HG02763 (cell line): Measurements from ENCODE around the gene SPATS1.
"Not testable (repeated sequence)": the region's sequence is repeated elsewhere in the genome, so short reads cannot be mapped to it uniquely, and the experiment has no call there.

ENCODE experiments used
- ATAC-seq: cut with Tn5 transposase; IDR thresholded peaks from one replicate; pipeline ENCODE4 v1.9.1; 2021; ENCODE audit warnings: mild to moderate bottlenecking, moderate library complexity; ENCODE audit not compliant: unreplicated experiment

The SPATS1 gene

GRCh38 chr6:44341095-44341890 is 1.2 kb upstream of the SPATS1 start:
- ATAC-seq, result no peak

DNA sequence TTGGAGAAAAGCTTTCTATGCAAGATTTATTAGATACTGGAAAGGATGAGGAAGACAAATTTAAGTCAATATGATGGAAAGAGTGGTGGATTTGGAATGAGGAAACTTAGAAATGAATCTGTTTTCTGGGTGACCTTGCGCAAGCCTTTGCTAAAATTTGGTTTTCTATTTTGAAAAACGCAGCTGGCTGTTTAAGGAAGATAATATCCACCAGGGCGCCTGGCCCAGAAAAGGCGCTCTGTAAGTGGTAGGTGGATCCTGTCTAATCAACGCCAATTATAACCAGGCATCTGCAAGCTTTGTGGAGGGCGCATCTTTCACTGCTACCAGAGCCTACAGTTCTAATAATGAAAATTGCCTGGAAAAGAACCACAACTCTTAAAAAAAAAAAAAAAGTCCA is 398 bp upstream of the SPATS1 start:
- no peak for ATAC-seq

- ATAC-seq, result not testable (repeated sequence)
These were observed 4.4 kb downstream of the SPATS1 start for GRCh38 chr6:44346818-44347217.

DNA sequence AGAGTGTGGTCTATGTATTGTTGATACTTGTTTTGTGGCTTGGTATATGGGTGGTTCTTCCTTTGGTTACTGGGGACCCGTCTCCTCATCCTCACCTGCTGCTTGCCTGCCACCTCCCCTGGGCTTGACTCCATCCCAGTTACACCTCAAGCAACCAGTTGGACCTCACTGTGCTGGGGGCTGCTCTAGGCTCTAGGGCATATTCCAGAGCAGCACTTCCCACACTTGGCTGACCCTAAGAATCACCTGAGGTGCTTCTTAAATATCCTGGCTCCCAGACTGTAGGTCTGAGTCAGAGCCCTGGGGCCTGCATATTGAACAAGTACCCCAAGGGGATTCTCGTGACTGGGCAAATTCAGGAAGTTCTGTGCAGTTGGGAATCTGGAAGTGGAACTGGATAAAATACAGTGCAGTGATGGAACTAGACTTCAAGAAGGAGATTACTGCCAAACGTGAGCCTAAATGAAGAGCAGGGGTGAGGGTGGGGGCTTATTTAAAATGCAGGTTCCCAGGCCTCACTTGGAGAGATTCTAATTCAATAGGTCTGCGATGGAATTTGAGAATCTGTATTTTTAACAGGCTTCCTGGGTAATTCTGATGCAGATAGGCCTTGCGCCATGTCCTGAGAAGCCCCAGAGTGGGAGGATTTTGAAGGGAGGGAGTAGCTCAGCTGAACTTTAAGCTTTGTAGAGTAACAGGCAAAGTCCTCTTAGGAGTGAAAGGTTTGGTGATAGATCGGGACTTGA is 7.6 kb downstream of the SPATS1 start:
- ATAC-seq, result no peak

DNA sequence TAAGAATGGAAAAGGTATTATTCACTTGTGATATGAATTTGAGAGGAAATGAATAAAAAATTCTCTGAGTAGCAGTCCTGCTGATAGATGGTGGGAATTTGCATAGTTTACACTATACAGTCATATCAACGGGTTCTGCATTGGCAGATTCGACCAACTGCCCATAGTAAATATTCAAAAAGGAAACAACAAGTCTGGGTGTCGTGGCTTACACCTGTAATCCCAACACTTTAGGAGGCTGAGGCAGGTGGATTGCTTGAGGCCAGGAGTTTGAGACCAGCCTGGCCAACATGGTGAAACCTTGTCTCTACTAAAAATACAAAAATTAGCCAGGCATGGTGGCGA is 8.2 kb downstream of the SPATS1 start:
- ATAC-seq, result not testable (repeated sequence)

DNA sequence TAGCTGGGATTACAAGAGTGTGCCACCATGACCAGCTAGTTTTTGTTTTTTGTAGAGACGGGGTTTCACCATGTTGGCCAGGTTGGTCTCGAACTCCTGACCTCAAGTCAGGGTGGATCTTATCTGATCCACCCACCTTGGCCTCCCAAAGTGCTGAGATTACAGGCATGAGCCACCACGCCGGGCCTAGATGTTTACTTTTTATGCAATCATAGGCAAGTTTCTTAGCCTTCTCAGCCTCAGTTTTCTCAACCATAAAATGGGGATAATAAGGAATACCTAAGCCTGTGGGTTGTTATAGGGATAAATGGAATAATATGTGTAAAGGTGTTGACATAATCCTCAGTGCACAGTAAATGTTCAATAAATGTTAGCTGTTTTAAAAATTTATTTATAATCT is 9.8 kb downstream of the SPATS1 start:
- ATAC-seq, result no peak

DNA sequence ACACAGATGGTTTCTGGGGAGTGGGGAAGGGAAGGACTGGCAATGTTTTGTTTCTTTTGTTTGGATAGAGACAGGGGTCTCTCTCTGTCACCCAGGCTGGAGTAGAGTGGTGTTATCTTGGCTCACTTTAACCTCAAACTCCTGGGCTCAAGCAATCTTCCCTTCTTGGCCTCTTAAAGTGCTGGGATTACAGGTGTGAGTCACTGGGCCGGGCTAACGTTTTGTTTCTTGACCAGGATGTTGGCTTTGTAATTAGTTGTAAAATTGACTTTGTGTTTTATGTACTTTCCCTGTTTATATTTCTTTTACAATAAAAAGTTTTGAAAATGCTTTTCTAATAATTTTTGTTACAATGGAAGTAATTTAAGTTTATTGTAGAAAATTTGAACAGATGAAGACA is 10.9 kb downstream of the SPATS1 start:
- no peak for ATAC-seq

GRCh38 chr6:44355640-44356039 is 13.2 kb downstream of the SPATS1 start:
- ATAC-seq, result no peak

DNA sequence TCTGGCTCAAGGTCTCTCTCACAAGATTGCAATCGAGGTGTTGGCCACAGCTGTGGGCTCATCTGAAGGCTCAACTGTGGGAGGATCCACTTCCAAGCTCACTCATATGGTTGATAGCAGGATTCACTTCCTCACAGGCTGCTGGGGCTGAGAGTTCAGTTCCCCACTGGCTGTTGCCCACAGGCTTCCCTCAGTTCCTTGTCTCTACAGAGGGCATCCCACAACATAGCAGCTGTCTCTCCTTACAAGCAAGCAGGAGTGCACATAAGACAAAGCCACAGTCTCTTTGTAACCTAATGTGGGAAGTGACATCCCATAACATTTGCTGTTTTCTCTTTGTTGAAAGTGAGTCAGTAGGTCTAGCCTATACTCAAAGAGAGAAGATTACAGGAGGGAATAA is 14.0 kb downstream of the SPATS1 start:
- no peak for ATAC-seq

GRCh38 chr6:44359973-44360372 is 17.5 kb downstream of the SPATS1 start:
- no peak for ATAC-seq

DNA sequence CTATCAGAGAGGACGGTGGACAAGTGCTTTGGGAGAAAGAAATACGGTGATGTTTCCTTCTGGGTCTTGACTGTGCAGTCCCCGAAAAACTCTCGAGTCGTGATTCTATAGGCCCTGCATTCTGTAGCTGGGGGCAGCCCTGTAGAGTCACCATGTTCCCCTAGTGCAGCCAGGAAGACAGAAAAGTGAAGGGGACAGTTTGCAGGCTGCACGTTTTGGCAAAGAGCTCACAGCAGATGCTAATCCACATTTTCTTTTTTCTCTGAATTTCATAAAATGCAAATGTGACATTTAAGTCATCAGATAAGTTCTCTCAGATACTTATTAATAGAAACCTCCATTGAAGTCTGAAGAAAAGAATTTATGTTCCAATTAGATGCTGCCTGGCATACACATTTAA is 19.5 kb downstream of the SPATS1 start:
- ATAC-seq, result no peak

- ATAC-seq, result no peak
These were observed 21.0 kb downstream of the SPATS1 start for GRCh38 chr6:44363377-44363926.

GRCh38 chr6:44366781-44367180 is 24.3 kb downstream of the SPATS1 start:
- no peak for ATAC-seq

DNA sequence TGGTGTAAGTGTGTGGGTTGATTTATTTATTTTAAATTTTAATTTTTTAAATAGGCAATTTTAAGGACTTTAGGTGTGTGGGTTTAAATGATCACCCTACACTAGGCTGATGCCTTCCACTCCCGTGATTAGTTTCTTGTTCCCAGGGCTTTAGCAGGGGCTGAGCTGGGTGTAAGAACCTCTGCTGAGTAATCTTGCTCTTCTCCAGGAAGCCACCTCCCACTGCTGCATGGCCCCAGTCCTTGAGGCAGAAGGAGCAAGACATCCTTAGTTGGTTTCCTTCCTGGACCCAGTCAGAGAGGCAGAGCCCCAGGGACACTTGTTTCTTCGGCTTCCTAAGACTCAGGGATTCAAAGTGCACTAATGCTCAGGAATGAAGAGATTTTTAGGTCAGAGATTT is 25.2 kb downstream of the SPATS1 start:
- ATAC-seq, result no peak

DNA sequence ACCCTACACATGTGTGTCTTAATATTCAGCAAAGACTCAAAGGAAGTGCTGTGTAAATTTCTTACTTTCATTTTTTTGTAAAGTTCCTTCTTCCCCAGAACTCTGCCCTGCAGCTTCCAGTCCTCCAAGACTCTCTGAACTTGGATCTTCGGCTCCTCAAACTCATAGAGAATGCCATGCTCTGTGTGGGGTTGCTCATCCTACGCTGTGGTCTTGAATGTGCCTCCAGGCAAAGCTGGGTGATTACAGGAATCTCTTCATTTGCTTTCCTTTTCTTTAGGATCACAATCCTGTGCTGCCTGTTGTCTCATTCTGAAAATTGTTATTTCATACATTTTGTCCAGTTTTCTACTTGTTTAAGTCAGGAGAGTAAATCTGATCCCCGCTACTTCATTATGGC is 30.6 kb downstream of the SPATS1 start:
- no peak for ATAC-seq

DNA sequence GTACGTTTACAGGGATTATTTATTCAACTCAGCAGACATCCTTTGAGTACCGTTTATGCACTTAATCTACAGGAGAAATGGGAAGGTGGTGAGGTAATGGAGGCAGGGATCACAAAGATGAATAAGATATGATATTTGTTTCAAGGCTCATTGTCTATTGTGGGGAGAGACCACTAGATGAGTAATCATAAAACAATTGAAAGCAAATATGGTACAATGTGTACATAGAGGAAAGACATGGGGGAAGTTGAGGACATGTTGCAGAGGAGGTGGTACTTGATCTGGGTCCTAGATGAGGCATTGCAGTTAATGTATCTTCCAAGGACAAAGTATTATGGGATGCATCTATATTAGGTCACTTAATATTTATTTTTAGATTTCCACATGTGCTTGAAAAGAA is 31.3 kb downstream of the SPATS1 start:
- no peak for ATAC-seq

- ATAC-seq, result no peak
These were observed 32.6 kb downstream of the SPATS1 start for GRCh38 chr6:44375071-44375470.

DNA sequence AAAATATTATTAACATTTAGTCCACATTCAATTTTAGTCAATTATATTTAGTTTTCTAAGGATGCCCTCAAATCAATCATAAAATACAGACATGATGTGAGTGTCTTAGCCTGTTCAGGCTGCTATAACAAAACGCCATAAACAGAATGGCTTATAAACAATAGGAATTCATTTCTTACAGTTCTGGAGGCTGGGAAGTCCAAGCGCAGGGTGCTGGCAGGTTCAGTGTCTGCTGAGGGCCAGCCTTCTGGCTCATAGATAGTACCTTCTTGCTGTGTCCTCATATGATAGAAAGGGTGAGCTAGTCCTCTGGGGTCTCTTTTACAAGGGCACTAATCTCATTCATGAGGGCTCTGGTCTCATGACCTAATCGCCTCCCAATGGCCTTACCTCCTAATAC is 35.0 kb downstream of the SPATS1 start:
- ATAC-seq, result no peak

- ATAC-seq, result no peak
These were observed 35.5 kb downstream of the SPATS1 start for GRCh38 chr6:44377971-44378370.

GRCh38 chr6:44381739-44382138 is 39.3 kb downstream of the SPATS1 start:
- ATAC-seq, result no peak

GRCh38 chr6:44386364-44386928 is 44.0 kb downstream of the SPATS1 start:
- ATAC-seq, result no peak

DNA sequence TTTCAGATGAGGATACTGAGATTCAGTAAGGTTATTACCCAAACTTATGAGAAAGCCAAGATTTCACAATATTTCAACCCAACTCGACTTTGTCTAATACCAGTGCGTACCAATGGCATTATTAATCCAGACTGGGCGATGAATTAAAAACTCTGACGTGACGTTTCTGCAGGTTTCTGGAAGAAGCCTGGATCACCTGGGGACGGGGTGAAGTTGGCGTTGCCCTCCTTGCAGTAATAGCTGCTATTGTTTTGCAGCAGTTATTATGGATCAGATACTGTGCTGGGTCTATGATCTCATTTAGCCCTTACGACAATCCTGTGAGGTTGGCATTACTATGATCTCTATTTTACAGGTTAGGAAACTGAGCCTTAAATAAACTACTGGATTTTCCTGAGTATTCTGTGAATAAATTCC is 44.5 kb downstream of the SPATS1 start:
- no peak for ATAC-seq
